Loucy (cell line): ENCODE measurements around the gene OR4F6.

ENCODE experiments used
- EZH2phosphoT487 ChIP-seq: fragments of 200-600 bp; IDR thresholded peaks from 2 replicates; pipeline ENCODE4 v1.6.1; 2018; ENCODE audit warnings: antibody characterized with exemption, mild to moderate bottlenecking, moderate library complexity, borderline replicate concordance
- TF ChIP-seq, protein P1 (sequence below): fragments of 200-600 bp; sonication (generic); conservative IDR thresholded peaks from 2 replicates; pipeline ENCODE4 v1.5.1; 2014; ENCODE audit warnings: mild to moderate bottlenecking, antibody characterized with exemption, low read length

DNA sequence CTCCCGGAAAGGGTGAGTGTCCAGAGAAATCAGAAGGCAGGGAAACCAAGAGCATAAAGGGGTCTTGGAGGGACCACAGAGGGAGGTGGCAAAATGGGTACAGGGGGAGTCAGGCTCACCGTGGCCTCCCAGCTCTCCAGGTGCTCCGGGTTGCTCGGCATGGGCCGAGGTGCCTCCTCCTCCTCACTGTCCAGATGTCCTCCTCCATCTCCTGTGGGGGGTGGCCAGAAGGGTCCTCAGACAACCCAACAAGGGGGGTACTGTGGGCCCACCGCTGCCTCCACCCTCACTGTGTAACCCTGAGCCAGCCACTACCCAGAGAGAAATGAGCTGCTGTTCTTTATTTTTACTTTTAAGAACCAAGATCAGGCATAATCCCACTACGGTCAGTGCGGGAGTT lies 30.4 kb upstream of the OR4F6 start:
- TF ChIP-seq, protein P1, sequence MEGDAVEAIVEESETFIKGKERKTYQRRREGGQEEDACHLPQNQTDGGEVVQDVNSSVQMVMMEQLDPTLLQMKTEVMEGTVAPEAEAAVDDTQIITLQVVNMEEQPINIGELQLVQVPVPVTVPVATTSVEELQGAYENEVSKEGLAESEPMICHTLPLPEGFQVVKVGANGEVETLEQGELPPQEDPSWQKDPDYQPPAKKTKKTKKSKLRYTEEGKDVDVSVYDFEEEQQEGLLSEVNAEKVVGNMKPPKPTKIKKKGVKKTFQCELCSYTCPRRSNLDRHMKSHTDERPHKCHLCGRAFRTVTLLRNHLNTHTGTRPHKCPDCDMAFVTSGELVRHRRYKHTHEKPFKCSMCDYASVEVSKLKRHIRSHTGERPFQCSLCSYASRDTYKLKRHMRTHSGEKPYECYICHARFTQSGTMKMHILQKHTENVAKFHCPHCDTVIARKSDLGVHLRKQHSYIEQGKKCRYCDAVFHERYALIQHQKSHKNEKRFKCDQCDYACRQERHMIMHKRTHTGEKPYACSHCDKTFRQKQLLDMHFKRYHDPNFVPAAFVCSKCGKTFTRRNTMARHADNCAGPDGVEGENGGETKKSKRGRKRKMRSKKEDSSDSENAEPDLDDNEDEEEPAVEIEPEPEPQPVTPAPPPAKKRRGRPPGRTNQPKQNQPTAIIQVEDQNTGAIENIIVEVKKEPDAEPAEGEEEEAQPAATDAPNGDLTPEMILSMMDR: no peak
- no peak for TF ChIP-seq EZH2phosphoT487
